ENCODE data around the gene C11orf98. TPM values are rescaled to one million over a fixed set of nuclear protein-coding genes. Genes with fewer than 3 reads are reported as not detected.

The C11orf98 gene
- total RNA-seq, 1 experiment from 2014 or later: 81.2 TPM

DNA sequence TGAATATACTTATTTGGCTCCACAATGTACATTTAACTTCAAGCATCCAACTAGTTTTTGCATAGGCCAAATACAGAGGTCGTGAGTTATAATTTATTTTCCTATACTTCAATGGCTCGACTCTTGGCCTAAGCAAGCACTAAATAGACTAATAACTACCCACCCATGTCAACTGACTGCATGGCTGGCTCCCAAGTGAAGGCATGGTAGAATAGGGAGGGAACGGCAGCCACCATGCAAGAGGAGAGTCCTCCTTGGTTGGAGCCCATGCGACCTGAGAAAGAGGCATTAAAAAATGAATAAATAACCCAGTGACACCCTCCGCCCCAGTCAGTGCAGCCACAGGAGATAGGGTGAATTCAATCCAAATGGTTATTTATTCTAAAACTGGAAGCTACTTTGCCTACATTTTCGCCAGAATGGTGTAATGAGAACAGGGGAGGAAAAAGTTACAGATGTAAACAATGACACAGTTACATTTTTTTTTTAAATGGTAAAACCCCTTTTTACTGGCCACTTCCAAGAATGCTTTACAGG lies 47.3 kb upstream of the C11orf98 start:
- TF ChIP-seq, protein P1, sequence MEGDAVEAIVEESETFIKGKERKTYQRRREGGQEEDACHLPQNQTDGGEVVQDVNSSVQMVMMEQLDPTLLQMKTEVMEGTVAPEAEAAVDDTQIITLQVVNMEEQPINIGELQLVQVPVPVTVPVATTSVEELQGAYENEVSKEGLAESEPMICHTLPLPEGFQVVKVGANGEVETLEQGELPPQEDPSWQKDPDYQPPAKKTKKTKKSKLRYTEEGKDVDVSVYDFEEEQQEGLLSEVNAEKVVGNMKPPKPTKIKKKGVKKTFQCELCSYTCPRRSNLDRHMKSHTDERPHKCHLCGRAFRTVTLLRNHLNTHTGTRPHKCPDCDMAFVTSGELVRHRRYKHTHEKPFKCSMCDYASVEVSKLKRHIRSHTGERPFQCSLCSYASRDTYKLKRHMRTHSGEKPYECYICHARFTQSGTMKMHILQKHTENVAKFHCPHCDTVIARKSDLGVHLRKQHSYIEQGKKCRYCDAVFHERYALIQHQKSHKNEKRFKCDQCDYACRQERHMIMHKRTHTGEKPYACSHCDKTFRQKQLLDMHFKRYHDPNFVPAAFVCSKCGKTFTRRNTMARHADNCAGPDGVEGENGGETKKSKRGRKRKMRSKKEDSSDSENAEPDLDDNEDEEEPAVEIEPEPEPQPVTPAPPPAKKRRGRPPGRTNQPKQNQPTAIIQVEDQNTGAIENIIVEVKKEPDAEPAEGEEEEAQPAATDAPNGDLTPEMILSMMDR (IDR thresholded peaks at IDR 0.05; ENCODE audit: unreplicated experiment): no peak
- BruUV-seq (replicated peaks): no TSS peak
- intact Hi-C loops (cut with micrococcal nuclease): no loop called here
- DNase-seq (ENCODE audit: unreplicated experiment): no peak
- Mint-ChIP-seq H3K27ac (ENCODE audit: low read depth, unreplicated experiment) (no peak overlapping the region), H3K27me3 (ENCODE audit: insufficient read depth, unreplicated experiment) (no peaks in the 10 kb centered on the region), H3K4me3 (ENCODE audit: unreplicated experiment) (no peak overlapping the region), H3K4me1 (ENCODE audit: insufficient read depth, unreplicated experiment) (peaks cover 16% of the 10 kb centered on the region), H3K36me3 (ENCODE audit: insufficient read depth, unreplicated experiment) (peaks cover 62% of the 10 kb centered on the region), H3K9me3 (ENCODE audit: unreplicated experiment) (no peaks in the 10 kb centered on the region)
- POLR2A ChIA-PET: interaction anchor here (15.7 kb wide), 1 partner anchor 14 kb away, joined by 197 read pairs; the partner anchor contains the start of genes HNRNPUL2 and TTC9C
- CTCF ChIA-PET: interaction anchor here (0.7 kb wide), 1 partner anchor 39 kb away, joined by 4 read pairs; no protein-coding TSS in a partner anchor

DNA sequence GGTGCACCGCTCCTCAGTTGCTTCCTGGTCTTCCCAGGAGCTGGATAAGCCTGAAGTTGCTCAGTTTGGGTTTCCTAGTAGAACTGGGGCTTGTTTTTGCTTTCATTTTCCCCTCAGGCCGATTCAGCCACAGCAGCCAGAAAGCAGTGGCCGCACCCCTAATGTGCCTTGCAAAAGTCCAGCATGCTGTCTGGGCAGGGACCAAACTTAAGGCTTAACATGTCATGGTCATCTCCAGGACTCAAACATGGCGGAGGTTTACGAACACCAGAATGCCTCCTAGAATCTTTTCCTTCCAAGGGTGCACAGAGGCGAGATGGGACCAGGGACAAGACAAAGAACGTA lies 45.0 kb upstream of the C11orf98 start:
- peak overlapping the region; percentile 98 for H3K27ac Mint-ChIP-seq (ENCODE audit: low read depth, unreplicated experiment)
- H3K4me1 Mint-ChIP-seq (ENCODE audit: insufficient read depth, unreplicated experiment): peaks cover 24% of the 10 kb centered on the region
- ChIA-PET POLR2A (interaction anchor here (1.4 to 15.7 kb wide), 9 partner anchors 10 to 145 kb away, joined by 4 to 197 read pairs (median 9); partner anchors contain the start of genes C11orf98, CSKMT, EEF1G and HNRNPUL2), CTCF (interaction anchor here (0.9 to 7.0 kb wide), 5 partner anchors 14 to 96 kb away, joined by 3 to 33 read pairs (median 4); no protein-coding TSS in a partner anchor)
- BruUV-seq (replicated peaks): no TSS peak
- DNase-seq (ENCODE audit: unreplicated experiment): no peak
- H3K27me3 Mint-ChIP-seq (ENCODE audit: insufficient read depth, unreplicated experiment): no peaks in the 10 kb centered on the region
- intact Hi-C loops (cut with micrococcal nuclease): no loop called here
- H3K9me3 Mint-ChIP-seq (ENCODE audit: unreplicated experiment): no peaks in the 10 kb centered on the region
- peaks cover 49% of the 10 kb centered on the region for H3K36me3 Mint-ChIP-seq (ENCODE audit: insufficient read depth, unreplicated experiment)
- H3K4me3 Mint-ChIP-seq (ENCODE audit: unreplicated experiment): peak overlapping the region; percentile 91
- TF ChIP-seq, protein P1 (IDR thresholded peaks at IDR 0.05; ENCODE audit: unreplicated experiment): no peak

DNA sequence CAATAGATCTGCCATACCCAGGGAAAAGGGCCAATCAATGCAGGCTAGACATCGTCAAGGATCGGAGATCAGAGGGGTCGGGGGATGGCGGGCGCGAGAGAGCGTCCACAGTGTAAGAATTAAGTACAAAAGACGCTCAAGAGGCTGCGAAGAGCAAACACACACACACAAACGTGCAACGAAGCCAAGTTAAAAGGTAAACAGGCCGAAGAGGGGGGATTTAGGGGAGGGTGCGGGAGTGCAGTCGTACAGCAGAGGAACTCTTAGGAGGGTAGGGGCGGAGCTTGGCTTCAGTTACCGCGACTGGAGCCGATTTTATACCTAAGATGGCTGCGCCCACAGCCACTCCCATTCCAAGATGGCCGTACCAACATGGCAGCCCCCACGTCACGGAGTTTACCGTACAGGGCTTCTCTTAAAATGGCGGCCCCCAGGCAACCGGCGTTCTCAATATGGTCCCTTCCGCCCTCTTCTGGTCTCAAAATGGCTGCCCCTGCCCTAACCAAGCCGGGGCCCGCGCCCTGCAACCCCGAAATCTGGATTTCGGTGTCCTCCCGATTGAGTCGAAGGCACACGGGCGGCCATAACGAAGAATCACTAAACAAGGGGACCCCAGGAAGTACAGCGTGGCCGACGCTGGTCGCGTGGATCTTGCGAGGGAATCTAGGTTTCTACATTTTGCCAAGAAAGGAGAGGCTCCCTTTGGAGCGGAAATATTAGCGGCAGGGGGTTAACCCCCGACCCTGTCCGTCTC lies 44.4 kb upstream of the C11orf98 start:
- TF ChIP-seq, protein P1 (IDR thresholded peaks at IDR 0.05; ENCODE audit: unreplicated experiment): no peak
- intact Hi-C loops (cut with micrococcal nuclease): no loop called here
- ChIA-PET CTCF (interaction anchor here (0.9 to 7.0 kb wide), 3 partner anchors 15 to 97 kb away, joined by 3 to 33 read pairs (median 4); no protein-coding TSS in a partner anchor), POLR2A (interaction anchor here (0.7 to 15.7 kb wide), 14 partner anchors 9 to 146 kb away, joined by 3 to 197 read pairs (median 7); partner anchors contain the start of genes C11orf98, CSKMT, EEF1G and HNRNPUL2)
- no TSS peak for BruUV-seq (replicated peaks)
- H3K9me3 Mint-ChIP-seq (ENCODE audit: unreplicated experiment): no peaks in the 10 kb centered on the region
- peaks cover 49% of the 10 kb centered on the region for H3K36me3 Mint-ChIP-seq (ENCODE audit: insufficient read depth, unreplicated experiment)
- H3K27me3 Mint-ChIP-seq (ENCODE audit: insufficient read depth, unreplicated experiment): no peaks in the 10 kb centered on the region
- peak overlapping the region; percentile 91 for H3K4me3 Mint-ChIP-seq (ENCODE audit: unreplicated experiment)
- DNase-seq (ENCODE audit: unreplicated experiment): peak; percentile 85
- peak overlapping the region; percentile 98 for H3K27ac Mint-ChIP-seq (ENCODE audit: low read depth, unreplicated experiment)
- H3K4me1 Mint-ChIP-seq (ENCODE audit: insufficient read depth, unreplicated experiment): peaks cover 25% of the 10 kb centered on the region

DNA sequence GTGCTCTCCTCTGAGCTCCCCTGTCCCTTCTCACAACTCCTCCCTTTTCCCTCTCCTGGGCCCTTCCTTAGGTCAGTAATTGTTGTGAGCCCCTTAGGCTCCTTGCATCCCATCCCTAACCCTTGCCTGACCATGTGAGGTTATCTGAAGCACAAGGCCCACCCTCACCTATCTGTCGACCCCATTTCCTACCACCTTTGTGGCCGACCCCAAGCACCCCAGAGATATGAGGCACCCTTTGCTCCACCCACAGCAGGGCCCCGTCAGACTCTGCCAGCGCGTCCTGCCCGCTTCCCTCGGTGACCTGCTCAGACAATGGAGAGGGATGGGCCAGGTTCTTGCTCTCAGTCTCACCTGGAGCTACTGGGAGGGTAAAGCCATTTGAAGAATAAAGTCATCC lies 43.8 kb upstream of the C11orf98 start:
- Mint-ChIP-seq H3K36me3 (ENCODE audit: insufficient read depth, unreplicated experiment) (peaks cover 49% of the 10 kb centered on the region), H3K4me3 (ENCODE audit: unreplicated experiment) (peak overlapping the region; percentile 91), H3K9me3 (ENCODE audit: unreplicated experiment) (no peaks in the 10 kb centered on the region), H3K27me3 (ENCODE audit: insufficient read depth, unreplicated experiment) (no peaks in the 10 kb centered on the region), H3K4me1 (ENCODE audit: insufficient read depth, unreplicated experiment) (peaks cover 25% of the 10 kb centered on the region), H3K27ac (ENCODE audit: low read depth, unreplicated experiment) (peak overlapping the region; percentile 98)
- ChIA-PET POLR2A (interaction anchor here (0.7 to 15.7 kb wide), 14 partner anchors 10 to 151 kb away, joined by 3 to 197 read pairs (median 7); partner anchors contain the start of genes C11orf98, CSKMT, EEF1G and HNRNPUL2), CTCF (interaction anchor here (0.5 to 7.0 kb wide), 4 partner anchors 12 to 98 kb away, joined by 3 to 33 read pairs (median 3); no protein-coding TSS in a partner anchor)
- no peak for DNase-seq (ENCODE audit: unreplicated experiment)
- intact Hi-C loops (cut with micrococcal nuclease): no loop called here
- TF ChIP-seq, protein P1 (IDR thresholded peaks at IDR 0.05; ENCODE audit: unreplicated experiment): no peak
- no TSS peak for BruUV-seq (replicated peaks)

Data from MCF 10A (cell line).